HUES6 (cell line): ENCODE data around the gene MS4A2.

ENCODE experiments used
- H3K27ac ChIP-seq: 2 replicates; pipeline ENCODE4 v1.7.0; 2013; ENCODE audit warnings: low read depth, mild to moderate bottlenecking, low read length, inconsistent platforms
- H3K27me3 ChIP-seq: 2 replicates; pipeline ENCODE4 v1.6.1; 2013; ENCODE audit warnings: low read length; ENCODE audit not compliant: control insufficient read depth, insufficient read depth
- H3K36me3 ChIP-seq: 2 replicates; pipeline ENCODE4 v1.6.1; 2013; ENCODE audit warnings: low read length; ENCODE audit not compliant: control insufficient read depth, insufficient read depth
- H3K4me1 ChIP-seq: 2 replicates; pipeline ENCODE4 v1.6.1; 2013; ENCODE audit warnings: low read length; ENCODE audit not compliant: control insufficient read depth, insufficient read depth
- H3K4me3 ChIP-seq: 2 replicates; pipeline ENCODE4 v1.5.1; 2013; ENCODE audit warnings: low read depth, low read length
- H3K9ac ChIP-seq: one replicate; pipeline ENCODE4 v1.6.1; 2013; ENCODE audit warnings: mild to moderate bottlenecking, low read length
- H3K9me3 ChIP-seq: 2 replicates; pipeline ENCODE4 v1.6.1; 2013; ENCODE audit warnings: low read depth, low read length; ENCODE audit not compliant: control insufficient read depth, insufficient read depth

Gene MS4A2

GRCh38 chr11:60077216-60077817, 11.1 kb upstream of the MS4A2 start:
- Histone ChIP-seq H3K36me3 (no peaks in the 10 kb centered on the region), H3K9me3 (peaks cover 9% of the 10 kb centered on the region), H3K9ac (no peak overlapping the region), H3K27ac (no peak overlapping the region), H3K4me3 (no peak overlapping the region), H3K27me3 (no peaks in the 10 kb centered on the region), H3K4me1 (no peaks in the 10 kb centered on the region)

- Histone ChIP-seq H3K27ac (no peak overlapping the region), H3K9me3 (peaks cover 9% of the 10 kb centered on the region), H3K4me3 (no peak overlapping the region), H3K36me3 (no peaks in the 10 kb centered on the region), H3K4me1 (no peaks in the 10 kb centered on the region), H3K27me3 (no peaks in the 10 kb centered on the region), H3K9ac (no peak overlapping the region)
Observed at GRCh38 chr11:60077981-60078380, 10.5 kb upstream of the MS4A2 start.

GRCh38 chr11:60078745-60079144, 9.7 kb upstream of the MS4A2 start:
- Histone ChIP-seq H3K27me3 (no peaks in the 10 kb centered on the region), H3K4me1 (no peaks in the 10 kb centered on the region), H3K36me3 (no peaks in the 10 kb centered on the region), H3K27ac (no peak overlapping the region), H3K4me3 (no peak overlapping the region), H3K9me3 (peaks cover 7% of the 10 kb centered on the region), H3K9ac (no peak overlapping the region)

GRCh38 chr11:60080535-60080934, 7.9 kb upstream of the MS4A2 start:
- Histone ChIP-seq H3K4me3 (no peak overlapping the region), H3K9ac (no peak overlapping the region), H3K36me3 (no peaks in the 10 kb centered on the region), H3K9me3 (peaks cover 5% of the 10 kb centered on the region; the same call in 1 of the 2 replicates), H3K27ac (no peak overlapping the region), H3K4me1 (no peaks in the 10 kb centered on the region), H3K27me3 (no peaks in the 10 kb centered on the region)

- Histone ChIP-seq H3K4me3 (no peak overlapping the region), H3K36me3 (no peaks in the 10 kb centered on the region), H3K9me3 (no peaks in the 10 kb centered on the region), H3K27ac (no peak overlapping the region), H3K27me3 (no peaks in the 10 kb centered on the region), H3K9ac (no peak overlapping the region), H3K4me1 (no peaks in the 10 kb centered on the region)
Observed at GRCh38 chr11:60084631-60085273, 3.7 kb upstream of the MS4A2 start.

- Histone ChIP-seq H3K4me3 (no peak overlapping the region), H3K9me3 (no peaks in the 10 kb centered on the region)
Observed at GRCh38 chr11:60085909-60086308, 2.6 kb upstream of the MS4A2 start.

GRCh38 chr11:60087239-60087638, 1.2 kb upstream of the MS4A2 start:
- no peak overlapping the region for H3K9ac ChIP-seq
- H3K4me3 ChIP-seq = no peak overlapping the region
- no peak overlapping the region for H3K27ac ChIP-seq
- no peaks in the 10 kb centered on the region for H3K4me1 ChIP-seq
- no peaks in the 10 kb centered on the region for H3K9me3 ChIP-seq
- H3K27me3 ChIP-seq = no peaks in the 10 kb centered on the region
- H3K36me3 ChIP-seq = no peaks in the 10 kb centered on the region

More at GRCh38 chr11:60085909-60086308, 2.6 kb upstream of the MS4A2 start:
- no peak overlapping the region for H3K27ac ChIP-seq
- no peak overlapping the region for H3K9ac ChIP-seq
- no peaks in the 10 kb centered on the region for H3K4me1 ChIP-seq
- H3K27me3 ChIP-seq = no peaks in the 10 kb centered on the region
- no peaks in the 10 kb centered on the region for H3K36me3 ChIP-seq

- Histone ChIP-seq H3K27ac (no peak overlapping the region), H3K9ac (no peak overlapping the region), H3K4me1 (no peaks in the 10 kb centered on the region), H3K27me3 (no peaks in the 10 kb centered on the region), H3K9me3 (no peaks in the 10 kb centered on the region), H3K4me3 (no peak overlapping the region), H3K36me3 (no peaks in the 10 kb centered on the region)
Observed at GRCh38 chr11:60095477-60096120, 7.1 kb downstream of the MS4A2 start.

GRCh38 chr11:60097189-60097588, 8.7 kb downstream of the MS4A2 start:
- no peaks in the 10 kb centered on the region for H3K27me3 ChIP-seq
- H3K9me3 ChIP-seq = no peaks in the 10 kb centered on the region
- H3K4me3 ChIP-seq = no peak overlapping the region
- H3K9ac ChIP-seq = no peak overlapping the region
- H3K4me1 ChIP-seq = no peaks in the 10 kb centered on the region
- no peak overlapping the region for H3K27ac ChIP-seq
- no peaks in the 10 kb centered on the region for H3K36me3 ChIP-seq

GRCh38 chr11:60098508-60098907, 10.0 kb downstream of the MS4A2 start:
- H3K27ac ChIP-seq = no peak overlapping the region
- no peak overlapping the region for H3K9ac ChIP-seq
- no peaks in the 10 kb centered on the region for H3K9me3 ChIP-seq
- H3K4me1 ChIP-seq = no peaks in the 10 kb centered on the region
- no peak overlapping the region for H3K4me3 ChIP-seq
- H3K36me3 ChIP-seq = no peaks in the 10 kb centered on the region
- no peaks in the 10 kb centered on the region for H3K27me3 ChIP-seq

- no peak overlapping the region for H3K27ac ChIP-seq
- no peaks in the 10 kb centered on the region for H3K9me3 ChIP-seq
- no peaks in the 10 kb centered on the region for H3K4me1 ChIP-seq
- no peaks in the 10 kb centered on the region for H3K27me3 ChIP-seq
- H3K4me3 ChIP-seq = no peak overlapping the region
- H3K9ac ChIP-seq = no peak overlapping the region
- no peaks in the 10 kb centered on the region for H3K36me3 ChIP-seq
Observed at GRCh38 chr11:60100516-60100915, 12.1 kb downstream of the MS4A2 start.
